HG03108 (cell line): Measurements from ENCODE around the gene DDA1.

Source experiments
- ATAC-seq: cut with Tn5 transposase; IDR thresholded peaks from one replicate; pipeline ENCODE4 v1.9.1; 2021; ENCODE audit warnings: moderate library complexity; ENCODE audit not compliant: unreplicated experiment

Gene DDA1

GRCh38 chr19:17328517-17329365, 19.4 kb downstream of the DDA1 start:
- ATAC-seq: no peak

GRCh38 chr19:17329366-17330261, 20.3 kb downstream of the DDA1 start:
- no peak for ATAC-seq

DNA sequence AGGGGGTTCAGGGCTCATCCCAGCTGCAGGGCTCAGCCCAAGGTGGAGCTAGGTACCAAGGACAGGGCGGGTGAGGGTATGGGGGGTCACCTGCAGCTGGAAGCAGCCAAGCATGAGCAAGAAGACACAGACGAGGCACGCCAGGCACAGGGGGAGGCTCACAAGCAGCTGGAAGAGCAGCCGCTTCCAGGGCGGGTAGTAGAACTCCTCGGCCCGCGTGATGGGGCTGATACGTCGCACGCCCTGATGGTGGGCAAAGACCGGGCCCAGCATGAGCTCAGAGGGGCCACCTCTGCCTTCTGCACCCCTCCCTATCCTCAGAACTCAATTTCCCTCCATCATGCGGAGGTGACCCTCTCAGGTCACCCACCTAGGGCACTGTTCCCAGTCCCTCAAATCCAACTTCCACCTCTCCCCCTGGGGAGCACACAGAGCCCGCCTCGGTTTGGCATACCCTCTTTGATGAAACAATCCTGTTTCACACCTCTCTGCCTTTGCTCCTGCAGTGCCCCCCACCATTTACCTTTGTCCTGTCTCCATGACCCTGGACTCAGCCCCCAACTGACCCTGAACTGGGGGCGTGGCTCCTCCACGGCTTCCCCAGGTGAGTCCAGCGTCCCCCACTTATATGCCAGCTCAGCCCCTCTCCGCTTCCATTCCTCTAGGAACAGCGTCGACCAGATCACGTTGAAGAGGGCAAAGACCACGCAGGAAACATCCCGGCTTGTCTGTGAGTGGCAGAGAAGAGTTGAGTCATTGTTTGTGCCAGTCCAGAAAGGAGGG, 21.1 kb downstream of the DDA1 start:
- ATAC-seq: no peak

DNA sequence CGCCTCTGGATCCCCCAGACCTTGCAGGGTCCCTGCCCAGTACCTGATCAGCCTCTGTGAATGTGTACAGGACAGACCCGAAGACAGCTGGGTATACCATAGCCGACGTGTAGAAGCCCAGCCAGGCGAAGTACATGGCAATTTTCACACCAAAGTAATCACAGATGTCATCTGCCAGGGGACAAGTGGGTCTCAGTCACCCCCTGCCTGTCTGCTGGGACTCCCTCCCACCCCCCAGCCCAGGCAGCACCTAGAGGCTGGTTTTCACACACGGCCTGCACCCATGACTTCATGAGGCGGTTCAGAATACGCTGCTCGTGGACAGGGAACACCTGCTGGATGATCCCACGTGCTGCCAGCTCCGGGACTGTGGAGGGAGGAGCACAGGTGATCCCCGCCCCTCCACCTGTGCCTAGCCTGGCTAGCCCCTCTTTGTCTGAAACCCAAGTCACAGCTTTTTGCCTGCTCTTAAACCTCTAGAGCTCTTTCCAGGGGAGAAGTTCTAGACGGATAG, 21.7 kb downstream of the DDA1 start:
- no peak for ATAC-seq

DNA sequence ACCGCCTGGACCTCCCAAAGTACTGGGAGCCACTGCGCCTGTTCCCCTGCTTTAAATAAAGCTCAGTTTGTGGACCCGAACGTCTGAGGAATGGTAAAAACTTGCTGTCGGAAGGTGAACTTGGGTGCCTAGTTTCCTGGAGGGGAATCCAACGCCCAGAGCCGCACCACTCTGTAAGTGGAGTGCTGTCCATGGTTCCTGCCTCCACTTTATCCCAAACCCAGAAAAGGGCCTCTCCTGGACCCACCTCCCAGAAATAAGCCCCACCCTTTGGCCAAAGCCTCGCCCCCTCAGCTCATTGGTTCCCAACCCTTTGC, 23.0 kb downstream of the DDA1 start:
- ATAC-seq: no peak

GRCh38 chr19:17332677-17333581, 23.6 kb downstream of the DDA1 start:
- ATAC-seq: no peak

GRCh38 chr19:17333611-17334413, 24.4 kb downstream of the DDA1 start:
- ATAC-seq: no peak

- peak; percentile 44 for ATAC-seq
These were observed 25.3 kb downstream of the DDA1 start, which contains the start of gene ANO8 for GRCh38 chr19:17334414-17335409. Gene ANO8 (minus strand): TSS chr19:17334855. CDS start chr19:17334670, 185 bp downstream.

- no peak for ATAC-seq
These were observed 26.2 kb downstream of the DDA1 start for GRCh38 chr19:17335575-17335974.

DNA sequence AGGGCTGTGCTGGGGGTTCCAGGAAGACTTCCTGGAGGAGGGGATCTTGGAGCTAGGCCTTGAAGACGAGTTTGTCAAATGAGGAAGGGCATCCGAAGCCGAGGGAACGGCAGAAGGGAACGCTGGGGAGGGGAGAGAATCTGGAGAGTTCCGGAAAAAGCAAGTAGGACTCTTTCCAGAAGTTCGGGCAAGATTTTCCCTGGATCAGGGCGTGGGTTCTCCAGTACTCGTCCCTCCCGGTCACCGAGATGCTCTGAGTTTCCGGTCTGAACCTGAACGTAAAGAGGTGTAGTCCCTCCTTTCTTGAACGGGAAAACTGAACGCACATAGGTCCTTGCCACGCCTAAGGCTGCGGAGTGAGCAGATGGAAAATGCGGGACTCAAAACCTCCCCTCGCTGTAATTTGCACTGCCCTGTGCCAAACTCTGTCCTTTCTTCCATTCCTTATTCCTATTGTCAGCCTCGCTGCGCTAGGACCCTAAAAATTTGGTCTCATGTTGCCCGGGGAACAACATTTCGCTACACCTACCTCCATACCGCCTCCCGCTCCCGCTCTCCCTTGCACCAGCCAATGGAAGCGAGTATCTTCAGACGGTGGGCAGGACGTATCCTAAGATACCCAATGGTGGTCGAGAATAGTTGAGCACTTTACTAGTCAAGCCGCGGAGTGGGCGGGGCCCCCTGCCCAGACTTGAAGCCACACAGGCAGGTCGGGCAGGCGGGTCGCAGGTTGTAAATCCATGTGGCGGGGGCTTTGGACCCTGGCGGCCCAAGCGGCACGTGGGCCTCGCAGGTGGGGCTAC, 27.7 kb downstream of the DDA1 start, which contains the start of gene GTPBP3:
TSS of gene GTPBP3 (plus strand) at position 682 of the 803 bp plus-strand sequence. CDS start at position 741, 59 bp downstream.
- ATAC-seq: peak; percentile 72

- ATAC-seq: no peak
These were observed 28.5 kb downstream of the DDA1 start for GRCh38 chr19:17337675-17338432.

DNA sequence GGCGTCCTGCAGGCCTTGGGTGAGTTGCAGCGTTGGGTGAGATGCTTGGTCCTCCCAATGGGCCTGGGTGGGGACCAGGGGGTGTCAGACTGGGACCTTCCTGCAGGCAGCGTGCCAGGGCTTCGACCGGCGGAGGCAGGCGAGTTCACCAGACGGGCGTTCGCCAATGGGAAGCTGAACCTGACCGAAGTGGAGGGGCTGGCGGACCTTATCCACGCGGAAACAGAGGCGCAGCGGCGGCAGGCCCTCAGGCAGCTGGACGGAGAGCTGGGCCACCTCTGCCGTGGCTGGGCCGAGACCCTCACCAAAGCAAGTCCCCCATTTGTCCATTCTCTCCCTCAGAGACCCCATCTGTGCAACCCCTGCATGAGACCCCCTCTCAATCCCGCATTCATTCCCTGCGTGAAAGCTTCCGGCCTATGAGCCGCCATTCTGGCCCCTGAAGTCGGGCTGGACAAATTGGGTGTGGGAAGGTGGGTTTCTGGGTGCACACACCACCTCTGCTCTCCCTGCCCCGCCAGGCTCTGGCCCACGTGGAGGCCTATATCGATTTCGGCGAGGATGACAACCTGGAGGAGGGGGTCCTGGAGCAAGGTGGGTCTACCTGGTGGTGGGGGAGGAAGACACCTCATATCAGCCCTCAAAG, 29.2 kb downstream of the DDA1 start:
- no peak for ATAC-seq

- ATAC-seq: no peak
These were observed 29.9 kb downstream of the DDA1 start for GRCh38 chr19:17339088-17339741.

DNA sequence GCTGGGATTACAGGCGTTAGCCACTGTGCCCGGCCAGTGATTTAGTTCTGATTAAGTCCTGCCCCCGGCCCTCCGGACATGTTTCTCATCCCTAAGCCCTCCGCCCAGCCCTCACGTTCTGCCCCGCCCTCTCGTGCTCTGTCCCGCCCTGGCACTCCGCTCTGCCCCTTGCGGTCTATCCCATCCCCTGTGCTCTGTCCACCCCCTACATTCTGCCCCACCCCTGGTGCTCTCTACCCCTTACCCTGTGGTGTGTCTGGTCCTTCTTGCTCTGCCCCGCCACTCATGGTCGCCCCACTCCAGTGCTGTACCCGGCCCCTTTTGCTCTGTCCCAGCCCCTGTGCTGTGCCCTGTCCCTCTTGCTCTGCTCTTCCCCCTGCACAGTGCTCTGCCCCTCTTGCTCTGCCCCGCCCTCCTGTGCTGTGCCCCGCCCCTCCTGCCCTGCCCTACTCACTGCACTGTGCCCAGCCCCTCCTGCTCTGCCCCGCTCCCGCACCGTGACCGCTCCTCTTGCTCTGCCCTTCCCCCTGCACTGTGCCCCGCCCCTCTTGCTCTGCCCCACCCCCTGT, 31.0 kb downstream of the DDA1 start:
- no peak for ATAC-seq

- ATAC-seq: no peak
These were observed 31.6 kb downstream of the DDA1 start for GRCh38 chr19:17340871-17341357.
